IgD-negative memory B cell (primary cell): ENCODE data around the gene EFNA5. TPM values are rescaled to one million over a fixed set of nuclear protein-coding genes. Genes with fewer than 3 reads are reported as not detected.
A peak's percentile ranks its signal among the peaks of the same experiment; 100 is the strongest.

Source experiments
- H3K27ac Mint-ChIP-seq, 3 donors: one replicate each; pipeline ENCODE4 v1.8.0; 2020 to 2022; ENCODE audit warnings: mild to moderate bottlenecking in 3 of 3, mixed read lengths in 3 of 3, moderate library complexity in 1 of 3
- H3K27me3 Mint-ChIP-seq: one replicate; pipeline ENCODE4 v1.8.0; 2021; ENCODE audit warnings: mixed read lengths
- H3K36me3 Mint-ChIP-seq: one replicate; pipeline ENCODE4 v1.8.0; 2020; ENCODE audit warnings: mild to moderate bottlenecking, mixed read lengths
- H3K4me1 Mint-ChIP-seq, 3 donors: one replicate each; pipeline ENCODE4 v1.8.0; 2020 to 2022; ENCODE audit warnings: mixed read lengths in 3 of 3, mild to moderate bottlenecking in 1 of 3
- H3K4me3 Mint-ChIP-seq, 4 donors: one replicate each; pipeline ENCODE4 v1.8.0; 2020 to 2022; ENCODE audit warnings: mild to moderate bottlenecking in 4 of 4, mixed read lengths in 4 of 4, moderate library complexity in 3 of 4
- H3K9me3 Mint-ChIP-seq, 3 donors: one replicate each; pipeline ENCODE4 v1.8.0; 2020 to 2021; ENCODE audit warnings: mixed read lengths in 3 of 3, mild to moderate bottlenecking in 1 of 3
- polyA plus RNA-seq: library from polyadenylated mRNA; unstranded; fragments of 300-500 nt; fragmentation: Illumina TruSeq; gene quantifications from one replicate; pipeline ENCODE4 v1.2.3, GENCODE V29; 2021

Gene EFNA5
- polyA plus RNA-seq, 1 donor from 2014 or later: not detected

- Mint-ChIP-seq H3K4me1 (peaks cover 21 to 32% (median 28%) of the 10 kb centered on the region in 3 donors), H3K4me3 (no peak overlapping the region), H3K27me3 (peaks cover 2% of the 10 kb centered on the region), H3K9me3 (peaks cover 0 to 2% (median 1%) of the 10 kb centered on the region in 3 donors), H3K36me3 (peaks cover 1% of the 10 kb centered on the region), H3K27ac (no peak overlapping the region)
Observed at GRCh38 chr5:107385708-107386107, 285.0 kb downstream of the EFNA5 start.

GRCh38 chr5:107384256-107384655 is 286.5 kb downstream of the EFNA5 start:
- H3K4me3 Mint-ChIP-seq: no peak overlapping the region
- H3K4me1 Mint-ChIP-seq: peaks cover 16 to 25% (median 22%) of the 10 kb centered on the region in 3 donors
- H3K9me3 Mint-ChIP-seq: peaks cover 0 to 2% (median 1%) of the 10 kb centered on the region in 3 donors
- H3K27me3 Mint-ChIP-seq: peaks cover 2% of the 10 kb centered on the region
- no peak overlapping the region for H3K27ac Mint-ChIP-seq
- H3K36me3 Mint-ChIP-seq: peaks cover 1% of the 10 kb centered on the region

- Mint-ChIP-seq H3K27ac (no peak overlapping the region), H3K4me1 (peaks cover 7 to 17% (median 14%) of the 10 kb centered on the region in 3 donors), H3K4me3 (no peak overlapping the region), H3K36me3 (peaks cover 1% of the 10 kb centered on the region), H3K9me3 (peaks cover 0 to 2% (median 1%) of the 10 kb centered on the region in 3 donors), H3K27me3 (peaks cover 2% of the 10 kb centered on the region)
Observed at GRCh38 chr5:107383414-107383813, 287.3 kb downstream of the EFNA5 start.

GRCh38 chr5:107381189-107381856 is 289.4 kb downstream of the EFNA5 start:
- Mint-ChIP-seq H3K4me3 (no peak overlapping the region), H3K9me3 (peaks cover 0 to 2% (median 1%) of the 10 kb centered on the region in 3 donors), H3K27me3 (peaks cover 3% of the 10 kb centered on the region), H3K4me1 (no peaks in the 10 kb centered on the region), H3K36me3 (no peaks in the 10 kb centered on the region), H3K27ac (no peak overlapping the region)

- Mint-ChIP-seq H3K36me3 (no peaks in the 10 kb centered on the region), H3K4me1 (no peaks in the 10 kb centered on the region), H3K4me3 (no peak overlapping the region), H3K27me3 (peaks cover 3% of the 10 kb centered on the region), H3K27ac (no peak overlapping the region), H3K9me3 (peaks cover 0 to 2% (median 1%) of the 10 kb centered on the region in 3 donors)
Observed at GRCh38 chr5:107380654-107381053, 290.1 kb downstream of the EFNA5 start.

GRCh38 chr5:107378218-107378899 is 292.4 kb downstream of the EFNA5 start:
- peaks cover 6 to 7% (median 6%) of the 10 kb centered on the region in 3 donors for H3K4me1 Mint-ChIP-seq
- peaks cover 0 to 2% (median 0%) of the 10 kb centered on the region in 3 donors for H3K9me3 Mint-ChIP-seq
- H3K27ac Mint-ChIP-seq: no peak overlapping the region
- H3K4me3 Mint-ChIP-seq: no peak overlapping the region
- H3K27me3 Mint-ChIP-seq: peaks cover 9% of the 10 kb centered on the region
- no peaks in the 10 kb centered on the region for H3K36me3 Mint-ChIP-seq

- Mint-ChIP-seq H3K36me3 (no peaks in the 10 kb centered on the region), H3K27ac (no peak overlapping the region), H3K4me3 (no peak overlapping the region), H3K27me3 (peaks cover 9% of the 10 kb centered on the region), H3K4me1 (peaks cover 6 to 8% (median 7%) of the 10 kb centered on the region in 3 donors), H3K9me3 (peaks cover 0 to 2% (median 0%) of the 10 kb centered on the region in 3 donors)
Observed at GRCh38 chr5:107377277-107377609, 293.5 kb downstream of the EFNA5 start.

- peaks cover 6 to 8% (median 7%) of the 10 kb centered on the region in 3 donors for H3K4me1 Mint-ChIP-seq
- no peak overlapping the region for H3K27ac Mint-ChIP-seq
- H3K27me3 Mint-ChIP-seq: peaks cover 9% of the 10 kb centered on the region
- H3K9me3 Mint-ChIP-seq: peaks cover 0 to 2% (median 0%) of the 10 kb centered on the region in 3 donors
- H3K4me3 Mint-ChIP-seq: no peak overlapping the region
- H3K36me3 Mint-ChIP-seq: no peaks in the 10 kb centered on the region
Observed at GRCh38 chr5:107376546-107377276, 294.0 kb downstream of the EFNA5 start.

GRCh38 chr5:107373549-107374263 is 297.0 kb downstream of the EFNA5 start:
- Mint-ChIP-seq H3K4me3 (no peak overlapping the region), H3K4me1 (peaks cover 6 to 8% (median 7%) of the 10 kb centered on the region in 3 donors), H3K36me3 (no peaks in the 10 kb centered on the region), H3K9me3 (peaks cover 0 to 2% (median 0%) of the 10 kb centered on the region in 3 donors), H3K27ac (peak overlapping the region in 1 of 3 donors; percentile 20), H3K27me3 (peaks cover 9% of the 10 kb centered on the region)

- no peaks in the 10 kb centered on the region for H3K36me3 Mint-ChIP-seq
- no peak overlapping the region for H3K27ac Mint-ChIP-seq
- peaks cover 9% of the 10 kb centered on the region for H3K27me3 Mint-ChIP-seq
- peaks cover 6 to 8% (median 7%) of the 10 kb centered on the region in 3 donors for H3K4me1 Mint-ChIP-seq
- peaks cover 0 to 2% (median 0%) of the 10 kb centered on the region in 3 donors for H3K9me3 Mint-ChIP-seq
- H3K4me3 Mint-ChIP-seq: no peak overlapping the region
Observed at GRCh38 chr5:107372723-107373450, 297.9 kb downstream of the EFNA5 start.

GRCh38 chr5:107370396-107370968 is 300.3 kb downstream of the EFNA5 start:
- Mint-ChIP-seq H3K4me1 (peaks cover 7 to 12% (median 10%) of the 10 kb centered on the region in 3 donors), H3K9me3 (no peaks in the 10 kb centered on the region), H3K27ac (no peak overlapping the region), H3K36me3 (no peaks in the 10 kb centered on the region), H3K27me3 (peaks cover 9% of the 10 kb centered on the region), H3K4me3 (no peak overlapping the region)

GRCh38 chr5:107369622-107370021 is 301.1 kb downstream of the EFNA5 start:
- no peak overlapping the region for H3K4me3 Mint-ChIP-seq
- H3K4me1 Mint-ChIP-seq: peaks cover 7 to 16% (median 11%) of the 10 kb centered on the region in 3 donors
- H3K27ac Mint-ChIP-seq: no peak overlapping the region
- H3K9me3 Mint-ChIP-seq: no peaks in the 10 kb centered on the region
- no peaks in the 10 kb centered on the region for H3K36me3 Mint-ChIP-seq
- peaks cover 9% of the 10 kb centered on the region for H3K27me3 Mint-ChIP-seq

GRCh38 chr5:107368615-107369014 is 302.1 kb downstream of the EFNA5 start:
- Mint-ChIP-seq H3K27ac (no peak overlapping the region), H3K9me3 (no peaks in the 10 kb centered on the region), H3K4me1 (peaks cover under 1 to 11% (median 7%) of the 10 kb centered on the region in 3 donors), H3K4me3 (no peak overlapping the region), H3K27me3 (peaks cover 4% of the 10 kb centered on the region), H3K36me3 (no peaks in the 10 kb centered on the region)

- Mint-ChIP-seq H3K4me3 (no peak overlapping the region), H3K9me3 (no peaks in the 10 kb centered on the region), H3K4me1 (peaks cover 0 to 8% (median 6%) of the 10 kb centered on the region in 3 donors)
Observed at GRCh38 chr5:107367939-107368338, 302.8 kb downstream of the EFNA5 start.

More at GRCh38 chr5:107367939-107368338, 302.8 kb downstream of the EFNA5 start:
- Mint-ChIP-seq H3K36me3 (no peaks in the 10 kb centered on the region), H3K27me3 (peaks cover 3% of the 10 kb centered on the region), H3K27ac (no peak overlapping the region)
